K562 (cell line): ENCODE results near the gene AURKB. TPM values are rescaled to one million over a fixed set of nuclear protein-coding genes. Genes with fewer than 3 reads are reported as not detected.

Experiments used
- CHD7 ChIP-seq: fragments of 200-600 bp; sonication (generic); IDR thresholded peaks from one replicate; pipeline ENCODE4 v1.6.1; 2012; ENCODE audit warnings: mild to moderate bottlenecking, low read depth, low read length, inconsistent platforms
- CTCF ChIP-seq, 3 experiments: IDR thresholded peaks in 2 of 3; conservative IDR thresholded peaks in 1 of 3; 2 replicates each; pipeline ENCODE4 v1.5.1; 2011 to 2012; ENCODE audit warnings: low read length in 3 of 3, mild to moderate bottlenecking in 3 of 3, control low read depth in 2 of 3, improper control_type of control experiment in 1 of 3, inconsistent platforms in 1 of 3, low read depth in 1 of 3, mixed read lengths in 1 of 3, moderate library complexity in 1 of 3; ENCODE audit not compliant: insufficient read depth in 2 of 3
- IFI16 ChIP-seq: fragments of 250-450 bp; sonication (Bioruptor Pico); IDR thresholded peaks from 2 replicates; pipeline ENCODE4 v2.1.2; 2022; ENCODE audit warnings: mild to moderate bottlenecking, inconsistent platforms
- MCM5 ChIP-seq: fragments of 450-650 bp; IDR thresholded peaks from 2 replicates; pipeline ENCODE4 v1.6.1; 2016; ENCODE audit warnings: low read depth
- MTA2 ChIP-seq: fragments of 450-650 bp; IDR thresholded peaks from 2 replicates; pipeline ENCODE4 v1.6.1; 2016; ENCODE audit warnings: low read depth
- SMARCB1 ChIP-seq: IDR thresholded peaks from 2 replicates; pipeline ENCODE4 v1.6.1; 2011; ENCODE audit warnings: improper control_type of control experiment, low read depth; ENCODE audit not compliant: insufficient read length
- polyA plus RNA-seq, 8 experiments: library from polyadenylated mRNA; depleted of rRNA in 4 of 8; stranded (reverse) in 5 of 8; unstranded in 3 of 8; fragments of >200 nt; fragmentation: Nextera tagmentation in 2 of 8; fragmentation: Illumina TruSeq in 1 of 8; extraction: Ambion mirVana in 2 of 8; extraction: Trizol in 1 of 8; gene quantifications; 2 replicates each; pipeline versions ENCODE4 v1.2.1 to v1.2.3, GENCODE V29; 2011 to 2014; ENCODE audit warnings: inconsistent platforms in 1 of 8, missing spikeins in 1 of 8
- total RNA-seq, 7 experiments: library from RNA; depleted of rRNA in 6 of 7; stranded (reverse); fragments of >200 nt in 6 of 7; fragmentation: Illumina TruSeq in 2 of 7; extraction: Trizol in 2 of 7; gene quantifications; 2 replicates each; pipeline versions ENCODE4 v1.2.1 to v1.2.3, GENCODE V29; 2011 to 2021; ENCODE audit warnings: low replicate concordance in 1 of 7

Gene AURKB
- total and polyA plus RNA-seq, 9 of the 15 experiments (the other 6 are each of a cell fraction or from before 2014, with no cell fraction given) = 27.2 to 114 (median 74.8) TPM

- TF ChIP-seq MCM5 = no peak
- no peak for TF ChIP-seq SMARCB1
- 0 out of 6 replicates have a peak, but pooled peaks of 1 of the 3 experiments have one; percentile 14 for TF ChIP-seq CTCF (IDR thresholded peaks at IDR 0.05 in 2 of 3, conservative IDR thresholded peaks at IDR 0.05 in 1 of 3; ENCODE audit: insufficient read depth in 2 of 3, low read depth in 1 of 3, low read length in 3 of 3)
- TF ChIP-seq IFI16 (CRISPR knock-in tag) = no peak
- TF ChIP-seq MTA2 = no peak
- peak; percentile 96 for TF ChIP-seq CHD7
Measured at GRCh38 chr17:8173871-8174322, 36.5 kb downstream of the AURKB start (continued).
